HG03175 (cell line): Measurements from ENCODE around the gene BTN3A1.
"Not testable (repeated sequence)": the region's sequence is repeated elsewhere in the genome, so short reads cannot be mapped to it uniquely, and the experiment has no call there.

Experiments
- ATAC-seq: cut with Tn5 transposase; IDR thresholded peaks from one replicate; pipeline ENCODE4 v1.9.1; 2021; ENCODE audit warnings: mild to moderate bottlenecking, moderate library complexity; ENCODE audit not compliant: unreplicated experiment

Gene BTN3A1

DNA sequence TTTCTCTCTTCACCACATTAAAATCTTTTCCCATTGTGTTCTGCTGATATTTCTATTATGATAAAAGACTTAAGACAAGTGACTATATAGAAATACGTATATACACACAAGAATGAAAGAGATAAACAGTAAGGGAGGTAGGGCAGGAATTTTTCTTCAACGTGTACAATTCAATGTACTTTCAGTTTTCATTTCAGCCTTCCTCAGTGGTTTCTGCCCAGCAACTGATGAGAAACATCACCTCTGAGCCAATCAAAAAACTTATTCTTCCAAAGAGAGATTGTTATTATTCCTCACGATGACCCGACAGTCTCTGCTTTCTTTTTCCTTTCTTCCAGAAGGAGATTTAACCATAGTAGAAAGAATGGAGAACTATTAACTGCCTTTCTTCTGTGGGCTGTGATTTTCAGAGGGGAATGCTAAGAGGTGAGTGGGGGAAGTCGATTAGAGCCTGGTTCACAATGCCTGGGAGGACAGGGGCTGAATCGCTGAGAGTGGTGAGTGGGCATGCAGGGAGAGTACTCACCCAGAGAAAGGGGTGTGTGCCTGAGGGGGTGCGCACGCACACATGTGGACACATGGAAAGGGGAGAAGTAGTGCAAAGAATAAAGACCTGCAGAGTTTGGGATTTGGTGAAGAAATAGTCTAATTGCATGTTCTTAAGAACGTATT lies at the start of gene BTN3A1:
Gene BTN3A1, plus strand, starts transcription at position 289 of the 672 bp plus-strand sequence. CDS start 3,289 bp downstream, outside the sequence.
- ATAC-seq = peak; percentile 92

DNA sequence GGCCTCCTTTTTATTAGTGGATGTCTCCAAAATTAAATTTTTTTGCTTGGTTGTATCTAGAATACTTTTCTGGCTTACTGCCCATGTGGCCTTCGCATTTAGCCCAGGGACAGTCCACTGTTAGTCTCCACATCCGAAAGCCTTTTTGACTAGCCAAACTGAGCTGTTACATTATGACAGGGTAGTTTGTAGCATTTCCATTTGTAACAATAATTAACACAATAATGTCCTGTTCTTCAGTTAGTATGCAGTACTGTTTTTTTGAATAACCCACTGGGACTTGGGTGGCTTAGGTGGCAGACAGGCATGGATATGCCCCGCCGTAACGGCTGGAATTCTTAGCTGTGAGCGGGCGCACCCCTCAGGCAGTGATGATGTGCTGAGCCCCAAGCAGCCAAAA lies 49.8 kb upstream of the BTN3A1 start:
- no peak for ATAC-seq

DNA sequence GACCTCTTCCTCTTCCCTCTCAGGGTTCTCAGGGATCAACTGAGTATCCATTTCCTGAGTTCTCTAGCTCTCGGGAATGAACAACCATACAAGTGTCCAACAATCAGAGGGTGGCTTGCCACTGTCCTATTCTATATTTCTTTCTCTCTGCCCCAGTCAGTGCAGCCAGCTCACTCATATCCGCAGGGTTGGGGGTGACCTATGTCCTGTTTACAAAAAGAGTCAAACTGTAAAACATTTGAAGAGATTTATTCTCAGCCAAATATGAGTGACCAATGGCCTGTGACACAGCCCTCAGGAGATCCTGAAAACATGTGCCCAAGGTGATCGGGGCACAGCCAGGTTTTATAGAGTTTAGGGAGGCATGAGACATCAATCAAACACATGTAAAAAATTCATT lies 47.9 kb upstream of the BTN3A1 start:
- no peak for ATAC-seq

DNA sequence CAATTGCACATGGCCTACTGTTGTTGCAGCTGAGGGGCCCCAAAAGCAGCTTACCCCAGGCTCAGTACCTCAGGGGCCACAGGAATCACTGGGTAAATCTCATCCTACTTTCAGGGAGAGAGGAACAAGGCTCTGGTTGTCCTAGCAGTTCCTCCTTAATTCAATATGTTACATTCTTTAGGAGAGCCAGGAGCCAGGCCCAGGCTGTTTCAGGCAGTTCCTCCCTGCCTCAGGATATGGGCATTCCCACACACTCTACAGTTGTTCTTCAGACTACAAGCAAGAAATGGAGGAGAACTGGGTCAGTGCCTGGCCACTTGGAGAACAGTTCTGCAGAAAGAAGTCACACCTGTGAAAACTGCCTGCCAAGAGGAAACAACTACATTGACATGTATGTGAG lies 46.7 kb upstream of the BTN3A1 start:
- ATAC-seq = no peak

DNA sequence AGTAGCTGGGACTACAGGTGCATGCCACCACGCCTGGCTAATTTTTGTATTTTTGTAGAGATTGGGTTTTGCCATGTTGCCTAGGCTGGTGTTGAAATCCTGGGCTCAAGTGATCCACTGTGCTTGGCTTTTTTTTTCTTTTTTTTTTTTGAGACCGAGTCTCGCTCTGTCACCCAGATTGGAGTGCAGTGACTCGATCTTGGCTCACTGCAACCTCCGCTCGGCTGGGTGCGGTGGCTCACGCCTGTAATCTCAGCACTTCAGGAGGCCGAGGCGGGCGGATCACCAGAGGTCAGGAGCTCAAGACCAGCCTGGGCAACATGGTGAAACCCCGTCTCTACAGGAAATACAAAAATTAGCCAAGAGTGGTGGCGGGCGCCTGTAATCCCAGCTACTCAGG lies 44.5 kb upstream of the BTN3A1 start:
- not testable (repeated sequence) for ATAC-seq

DNA sequence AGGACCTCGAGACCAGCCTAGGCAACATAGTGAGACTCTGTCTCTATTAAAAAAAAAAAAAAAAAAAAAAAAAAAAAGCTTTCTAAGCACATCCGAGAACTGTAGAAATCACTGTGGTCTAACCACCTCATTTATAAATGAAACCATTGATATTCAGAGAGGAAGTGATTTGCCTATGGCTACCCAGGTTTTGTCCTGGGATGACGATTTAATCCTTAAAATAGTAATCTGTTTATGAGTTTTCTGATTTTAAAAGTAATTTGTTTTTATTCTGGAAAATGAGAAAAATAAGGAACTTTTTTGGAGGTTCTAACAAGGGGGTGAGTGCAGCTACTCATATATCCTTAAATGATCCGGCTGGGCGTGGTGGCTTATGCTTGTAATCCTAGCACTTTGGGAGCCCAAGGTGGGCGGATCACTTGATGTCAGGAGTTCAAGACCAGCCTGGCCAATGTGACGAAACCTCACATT lies 43.5 kb upstream of the BTN3A1 start:
- ATAC-seq = no peak

DNA sequence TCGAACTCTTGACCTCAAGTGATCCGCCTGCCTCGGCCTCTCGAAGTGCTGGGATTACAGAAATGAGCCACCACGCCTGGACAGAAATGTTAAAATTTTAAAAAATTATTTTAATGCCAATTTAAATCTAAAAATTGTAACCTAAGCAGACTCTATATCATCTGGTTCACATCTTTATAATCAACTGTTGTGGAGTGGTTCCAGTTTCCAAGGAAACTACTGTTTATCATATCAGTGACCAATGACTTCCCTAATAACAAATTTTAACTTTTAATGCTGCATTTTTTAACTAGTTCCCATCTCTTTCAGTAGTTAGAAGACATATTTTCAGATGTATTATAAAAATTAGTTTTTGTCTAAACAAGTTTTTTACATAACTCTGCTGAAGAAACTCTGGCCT lies 42.3 kb upstream of the BTN3A1 start:
- no peak for ATAC-seq

DNA sequence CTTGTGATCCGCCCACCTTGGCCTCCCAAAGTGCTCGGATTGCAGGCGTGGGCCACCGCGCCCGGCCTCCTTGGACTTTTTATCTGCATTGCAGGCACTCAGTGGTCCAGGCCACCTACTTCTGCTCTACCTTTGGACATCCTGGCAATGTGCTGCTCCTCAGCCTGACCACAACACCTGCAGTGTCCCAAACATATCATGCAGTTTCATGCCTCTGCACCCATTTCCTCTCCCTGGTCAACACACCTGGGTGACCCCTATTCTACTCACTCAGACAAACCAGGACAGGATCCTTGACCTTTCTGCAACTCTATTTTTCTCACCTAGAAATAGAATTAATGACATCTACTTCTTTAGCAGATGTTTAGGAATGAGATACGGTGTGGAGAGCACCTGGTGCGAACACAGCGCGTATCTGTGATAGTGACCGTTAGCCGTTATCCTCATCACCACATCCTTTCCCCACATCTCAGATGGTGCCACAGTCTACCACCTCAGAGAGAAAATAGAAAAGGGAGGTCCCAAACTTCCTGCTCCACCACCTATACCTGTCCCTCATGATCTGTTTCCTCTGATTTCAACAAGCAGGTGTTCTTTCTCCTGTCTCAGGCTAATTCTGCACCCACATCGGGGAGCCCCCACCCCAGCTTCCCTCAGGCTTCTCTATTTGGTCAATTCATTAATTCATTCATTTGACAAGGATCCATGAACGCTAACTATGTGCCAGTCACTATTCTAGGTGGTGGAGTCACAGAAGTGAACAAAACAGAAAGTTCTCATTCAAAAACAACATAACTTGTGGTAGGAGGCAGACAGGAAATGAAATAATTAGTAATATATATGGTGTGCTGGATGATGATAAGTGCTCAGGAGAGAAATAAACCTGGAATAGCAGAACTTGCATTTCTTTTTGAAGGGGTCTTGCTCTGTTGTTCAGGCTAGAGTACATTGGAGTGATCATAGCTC lies 41.3 kb upstream of the BTN3A1 start:
- peak; percentile 57 for ATAC-seq

DNA sequence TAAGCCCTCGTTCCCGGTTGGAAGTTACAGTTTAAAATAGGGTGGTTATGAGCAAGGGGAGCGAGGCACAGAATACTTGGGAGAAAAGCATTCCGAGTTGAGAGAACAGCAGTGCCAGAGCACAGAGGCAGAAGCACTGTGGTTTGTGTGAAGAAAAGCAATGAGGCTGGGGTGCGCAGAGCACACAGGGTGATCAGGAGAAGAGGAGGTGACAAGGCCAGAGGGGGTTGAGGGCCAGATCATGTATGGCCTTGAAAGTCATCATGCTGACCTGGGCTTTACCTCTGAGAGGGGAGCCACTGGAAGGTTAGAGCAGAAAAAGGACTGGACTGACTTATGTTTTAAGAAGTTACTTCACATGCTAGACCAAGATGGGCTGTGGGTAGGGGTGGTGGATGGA lies 40.5 kb upstream of the BTN3A1 start:
- no peak for ATAC-seq

DNA sequence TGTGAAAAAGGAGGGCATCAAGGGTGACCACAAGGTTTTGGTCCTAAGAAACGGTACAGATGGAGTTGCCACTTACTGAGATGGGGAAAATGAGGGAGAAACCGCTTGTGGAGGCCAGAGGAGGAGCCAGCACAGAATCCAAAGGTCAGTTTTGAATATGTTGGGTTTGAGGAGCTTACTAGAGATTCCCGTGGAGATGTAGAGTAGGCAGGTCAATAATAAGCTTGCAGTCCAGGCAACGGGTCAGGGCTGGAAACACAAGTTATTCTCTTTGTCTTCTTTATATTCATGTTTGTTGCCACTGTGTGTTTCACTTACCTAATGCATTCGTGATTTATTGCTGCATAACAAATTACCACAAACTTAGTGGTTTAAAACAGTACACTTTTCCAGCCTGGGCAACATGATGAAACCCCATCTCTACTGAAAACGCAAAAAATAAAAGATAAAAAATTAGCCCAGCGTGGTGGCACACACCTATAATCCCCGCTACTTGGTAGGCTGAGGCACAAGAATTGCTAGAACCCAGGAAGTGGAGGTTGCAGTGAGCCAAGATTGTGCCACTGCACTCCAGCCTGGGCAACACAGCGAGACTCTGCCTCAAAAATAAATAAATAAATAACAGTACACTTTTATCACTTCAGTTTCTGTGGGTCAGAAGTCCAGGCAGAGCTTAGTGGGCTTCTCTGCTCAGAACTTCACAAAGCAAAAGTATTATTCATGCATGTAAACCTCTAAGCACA lies 39.8 kb upstream of the BTN3A1 start:
- ATAC-seq = no peak

DNA sequence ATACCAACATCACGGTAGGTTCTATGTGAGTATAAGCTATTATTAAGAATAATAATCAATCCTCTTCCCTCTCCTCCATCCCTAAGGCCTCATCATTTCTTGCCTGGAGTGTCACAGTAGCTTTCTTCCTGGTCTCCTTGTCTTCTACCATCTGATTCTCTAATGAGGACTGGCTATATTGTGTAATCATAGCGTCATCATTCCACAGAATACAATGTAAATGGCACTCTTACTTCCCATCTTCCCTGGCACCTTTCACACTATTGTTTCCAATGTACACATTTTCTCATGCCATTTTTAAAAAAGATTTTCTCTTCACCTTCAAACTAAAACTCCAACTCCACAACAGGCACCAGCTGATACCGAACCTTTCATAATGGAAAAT lies 39.2 kb upstream of the BTN3A1 start:
- no peak for ATAC-seq

DNA sequence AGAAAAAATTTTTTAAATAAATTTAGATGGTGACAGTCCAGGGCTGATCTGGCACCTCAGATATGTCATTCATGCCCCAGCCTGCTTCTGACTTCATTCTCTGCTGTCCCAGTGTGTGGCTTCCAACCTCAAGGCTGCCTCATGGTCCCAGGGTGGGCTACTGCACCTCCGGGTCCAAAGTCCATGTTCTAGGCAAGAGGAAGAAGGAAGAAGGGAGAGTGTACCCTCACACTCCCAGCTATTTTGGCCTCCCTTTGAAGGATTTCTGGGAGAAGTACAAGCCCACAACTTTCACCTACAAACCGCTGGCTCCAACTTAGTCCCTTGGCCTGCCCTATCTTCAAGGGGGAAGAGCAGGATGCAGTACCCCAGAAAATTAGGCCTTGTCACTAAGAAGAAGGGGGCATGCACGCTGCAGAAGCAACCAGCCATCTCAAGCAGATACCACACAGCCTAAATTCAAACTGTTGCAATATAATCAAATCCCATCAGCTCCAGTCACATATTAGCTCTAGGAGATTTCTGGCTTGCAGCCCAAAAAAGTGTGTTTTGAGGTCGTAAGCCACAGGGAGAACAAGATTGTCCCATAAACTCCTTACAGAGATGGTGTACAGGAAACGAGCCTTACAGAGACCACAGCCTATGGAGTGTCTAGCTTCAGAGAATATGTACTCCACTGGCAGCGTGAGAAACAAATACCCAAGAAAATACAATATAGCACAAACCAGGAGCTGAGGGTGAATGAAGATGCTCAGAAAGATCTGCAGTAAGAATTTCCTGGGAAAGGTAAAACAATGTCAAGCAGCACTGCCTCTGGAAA lies 38.0 kb upstream of the BTN3A1 start:
- no peak for ATAC-seq

DNA sequence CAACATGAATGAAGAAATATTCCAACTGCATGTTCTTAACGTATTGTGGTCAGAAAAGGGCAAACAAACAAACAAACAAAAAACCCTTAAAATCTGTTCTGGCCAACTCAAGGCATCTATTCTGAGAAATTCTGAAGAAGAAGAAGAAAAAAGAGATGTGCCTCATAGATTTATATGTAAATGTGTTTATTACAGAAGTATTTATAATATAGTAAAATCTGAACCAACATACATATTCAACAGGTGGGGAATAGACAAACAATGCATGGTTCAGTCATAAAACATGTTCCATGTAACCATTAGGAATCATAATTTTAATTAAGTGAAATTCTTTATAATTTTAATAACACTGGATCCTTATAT lies 36.5 kb upstream of the BTN3A1 start:
- no peak for ATAC-seq

DNA sequence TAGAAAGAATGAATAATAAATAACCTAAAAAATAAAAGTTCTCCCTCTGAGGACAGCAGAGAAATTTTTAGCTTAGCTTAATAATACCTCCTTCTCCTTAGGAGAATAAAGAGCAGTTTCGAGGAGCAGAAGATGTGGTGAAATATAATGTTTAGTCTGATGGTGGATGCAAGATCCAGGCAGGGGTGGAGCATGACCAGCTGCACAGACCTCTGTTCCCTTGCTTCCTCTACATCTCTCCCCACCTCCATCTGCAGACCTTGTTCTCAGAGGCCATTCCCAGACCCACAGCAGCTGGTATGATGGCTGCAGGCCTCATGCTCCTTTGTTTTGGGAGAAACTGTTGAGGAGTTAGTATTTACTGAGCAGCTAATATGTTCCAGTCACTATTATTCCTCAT lies 35.6 kb upstream of the BTN3A1 start:
- no peak for ATAC-seq

DNA sequence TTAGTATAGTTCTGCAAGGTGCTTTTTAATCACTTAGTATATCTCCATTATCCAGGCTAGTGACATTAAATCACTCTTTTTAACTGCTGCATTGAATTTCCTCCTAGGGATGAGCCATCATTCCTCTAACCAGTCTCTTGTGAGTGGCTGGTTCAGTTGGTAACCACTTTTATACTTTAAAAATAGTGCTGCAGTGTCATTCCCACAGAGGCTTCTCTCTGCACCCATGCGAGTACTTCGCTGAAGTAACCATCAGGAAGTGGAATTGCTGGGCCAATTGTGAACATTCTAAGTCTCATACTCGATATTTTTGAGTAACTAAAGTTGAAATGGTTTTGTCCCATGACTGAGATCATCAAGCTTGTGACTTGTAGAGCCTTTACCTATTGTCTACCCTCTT lies 35.0 kb upstream of the BTN3A1 start:
- ATAC-seq = no peak

DNA sequence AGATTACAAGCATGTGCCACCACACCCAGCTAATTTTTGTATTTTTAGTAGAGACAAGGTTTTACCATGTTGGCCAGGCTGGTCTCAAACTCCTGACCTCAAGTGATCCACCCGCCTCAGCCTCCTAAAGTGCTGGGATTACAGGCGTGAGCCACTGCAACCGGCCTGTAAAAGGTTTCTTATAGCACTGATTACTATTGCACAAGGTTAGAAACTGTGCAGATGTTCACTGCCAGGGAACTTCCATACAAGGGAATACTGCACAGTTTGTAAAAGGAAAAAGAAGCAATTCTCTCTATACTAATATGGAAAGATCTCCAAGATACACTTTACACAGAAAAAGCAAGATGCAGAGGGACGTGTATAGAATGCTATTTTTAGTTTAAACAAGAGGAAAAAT lies 30.3 kb upstream of the BTN3A1 start:
- not testable (repeated sequence) for ATAC-seq

DNA sequence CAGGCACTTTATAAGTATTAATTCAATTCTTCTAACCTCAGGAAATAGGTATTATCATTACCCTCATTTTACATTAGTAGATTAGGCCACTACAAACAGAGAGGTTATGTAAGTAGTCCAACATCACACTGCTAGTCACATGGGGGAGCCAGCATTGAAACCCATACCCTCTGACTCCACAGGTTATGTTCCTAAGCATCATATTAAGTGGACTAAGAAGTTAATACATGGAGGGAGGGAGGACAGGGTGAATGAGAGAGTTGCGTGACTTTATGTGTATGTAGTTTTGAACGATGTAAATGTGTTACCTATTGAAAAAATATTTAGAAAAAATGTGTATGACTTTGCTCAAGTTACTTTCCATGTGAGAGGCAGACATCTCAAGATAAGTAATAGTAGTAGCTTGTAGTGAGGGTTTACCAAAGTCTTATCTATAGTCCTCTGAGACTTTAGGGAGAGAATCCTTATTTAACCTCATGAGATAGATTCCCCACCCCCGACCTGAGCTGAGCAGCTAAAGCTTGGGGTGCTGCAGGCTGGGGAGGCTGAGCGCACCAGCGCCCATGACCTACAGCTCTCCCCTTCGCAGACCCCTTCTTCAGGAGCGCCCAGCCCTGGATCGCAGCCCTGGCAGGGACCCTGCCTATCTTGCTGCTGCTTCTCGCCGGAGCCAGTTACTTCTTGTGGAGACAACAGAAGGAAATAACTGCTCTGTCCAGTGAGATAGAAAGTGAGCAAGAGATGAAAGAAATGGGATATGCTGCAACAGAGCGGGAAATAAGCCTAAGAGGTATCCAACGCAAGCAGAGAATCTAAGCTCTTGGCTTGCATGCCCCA lies 29.5 kb upstream of the BTN3A1 start:
- ATAC-seq = no peak

DNA sequence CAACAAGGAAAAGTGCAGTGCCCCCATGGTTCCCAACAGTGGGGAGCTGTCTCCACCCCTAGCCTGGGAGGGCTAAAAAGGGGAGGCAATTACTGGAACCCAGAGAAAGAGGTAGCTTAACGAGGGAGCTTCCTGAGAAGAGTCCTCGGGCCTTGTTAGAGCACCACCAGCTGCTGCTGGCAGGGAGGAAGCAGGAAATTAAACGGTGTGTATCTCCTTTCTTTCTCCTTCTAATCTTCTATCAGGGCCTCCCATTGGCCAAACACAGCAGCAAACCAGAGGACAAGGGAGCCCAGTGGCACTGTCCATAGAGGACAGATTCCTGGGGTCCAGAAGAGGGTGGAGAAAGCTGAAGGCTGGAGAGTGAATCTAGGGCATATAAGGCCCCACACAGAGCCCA lies 26.8 kb upstream of the BTN3A1 start:
- ATAC-seq = no peak

DNA sequence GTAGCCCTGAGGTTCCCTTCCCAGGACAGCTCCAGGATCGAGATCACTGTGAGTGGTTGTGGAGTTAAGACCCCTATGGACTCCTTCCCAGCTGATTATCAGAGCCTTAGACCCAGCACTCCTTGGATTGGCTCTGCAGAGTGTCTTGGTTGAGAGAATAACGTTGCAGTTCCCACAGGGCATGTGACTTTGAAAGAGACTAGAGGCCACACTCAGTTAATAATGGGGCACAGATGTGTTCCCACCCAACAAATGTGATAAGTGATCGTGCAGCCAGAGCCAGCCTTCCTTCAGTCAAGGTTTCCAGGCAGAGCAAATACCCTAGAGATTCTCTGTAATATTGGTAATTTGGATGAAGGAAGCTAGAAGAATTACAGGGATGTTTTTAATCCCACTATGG lies 24.4 kb upstream of the BTN3A1 start:
- no peak for ATAC-seq

DNA sequence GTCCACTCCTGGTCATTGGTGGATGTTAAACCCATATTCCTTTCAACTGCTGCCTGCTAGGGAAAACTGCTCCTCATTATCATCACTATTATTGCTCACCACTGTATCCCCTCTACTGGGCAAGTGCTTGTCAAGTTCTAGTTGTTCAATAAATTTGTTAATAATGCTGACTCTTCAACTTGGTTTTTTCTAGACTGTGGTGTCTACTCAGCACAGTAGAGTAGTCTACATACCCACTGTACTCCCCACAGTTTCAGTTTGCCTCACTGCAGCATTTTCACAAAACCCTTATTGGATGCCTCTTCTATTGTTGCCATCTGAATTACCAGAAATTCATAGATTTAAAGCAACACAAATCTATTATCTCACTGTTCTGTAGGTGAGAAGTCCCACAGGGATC lies 23.9 kb upstream of the BTN3A1 start:
- not testable (repeated sequence) for ATAC-seq
